Loucy (cell line): ENCODE measurements around the gene AP5B1.

Source experiments
- H2AFZ ChIP-seq: fragments of 200-600 bp; sonication (generic); 2 replicates; pipeline ENCODE4 v1.6.0; 2016; ENCODE audit warnings: antibody characterized with exemption, mild to moderate bottlenecking, low read length, moderate library complexity
- H3F3A ChIP-seq: fragments of 200-600 bp; 2 replicates; pipeline ENCODE4 v1.6.0; 2016; ENCODE audit warnings: antibody characterized with exemption, low read depth, mild to moderate bottlenecking
- H3K27me3 ChIP-seq: fragments of 200-600 bp; sonication (generic); 2 replicates; pipeline ENCODE4 v1.6.1; 2014; ENCODE audit warnings: low read length, mild to moderate bottlenecking; ENCODE audit not compliant: insufficient read depth, poor library complexity, severe bottlenecking
- H3K36me3 ChIP-seq: fragments of 200-600 bp; sonication (generic); 2 replicates; pipeline ENCODE4 v1.6.1; 2016; ENCODE audit warnings: low read length; ENCODE audit not compliant: insufficient read depth
- H3K4me1 ChIP-seq: fragments of 200-600 bp; sonication (generic); 2 replicates; pipeline ENCODE4 v1.5.1; 2014; ENCODE audit warnings: low read length, mild to moderate bottlenecking; ENCODE audit not compliant: insufficient read depth, poor library complexity, severe bottlenecking
- H3K4me2 ChIP-seq: fragments of 200-600 bp; sonication (generic); 2 replicates; pipeline ENCODE4 v1.6.0; 2014; ENCODE audit warnings: antibody characterized with exemption, low read length, low read depth, mild to moderate bottlenecking; ENCODE audit not compliant: poor library complexity, severe bottlenecking
- H3K4me3 ChIP-seq: fragments of 200-600 bp; sonication (generic); 2 replicates; pipeline ENCODE4 v1.5.1; 2014; ENCODE audit warnings: low read length, mild to moderate bottlenecking, mixed read lengths; ENCODE audit not compliant: poor library complexity, severe bottlenecking
- H3K79me2 ChIP-seq: fragments of 200-600 bp; sonication (generic); 2 replicates; pipeline ENCODE4 v1.6.1; 2014; ENCODE audit warnings: low read length; ENCODE audit not compliant: insufficient read depth
- H3K9ac ChIP-seq: fragments of 200-600 bp; sonication (generic); 2 replicates; pipeline ENCODE4 v1.6.0; 2014; ENCODE audit warnings: mild to moderate bottlenecking, low read depth, low read length, moderate library complexity; ENCODE audit not compliant: poor library complexity, severe bottlenecking
- H3K9me2 ChIP-seq: fragments of 200-600 bp; sonication (generic); replicated peaks from 2 replicates; pipeline ENCODE4 v1.6.1; 2016; ENCODE audit warnings: low read depth, low read length, mixed read lengths
- H3K9me3 ChIP-seq: fragments of 200-600 bp; sonication (generic); 2 replicates; pipeline ENCODE4 v1.6.1; 2014; ENCODE audit warnings: mild to moderate bottlenecking, antibody characterized with exemption, low read length, low read depth; ENCODE audit not compliant: insufficient read depth
- H4K20me1 ChIP-seq: fragments of 200-600 bp; sonication (generic); 2 replicates; pipeline ENCODE4 v1.6.0; 2014; ENCODE audit warnings: antibody characterized with exemption, low read length, mild to moderate bottlenecking; ENCODE audit not compliant: insufficient read depth, poor library complexity, severe bottlenecking
- CTCF ChIP-seq: fragments of 200-600 bp; sonication (generic); conservative IDR thresholded peaks from 2 replicates; pipeline ENCODE4 v1.5.1; 2014; ENCODE audit warnings: mild to moderate bottlenecking, antibody characterized with exemption, low read length
- EZH2phosphoT487 ChIP-seq: fragments of 200-600 bp; IDR thresholded peaks from 2 replicates; pipeline ENCODE4 v1.6.1; 2018; ENCODE audit warnings: antibody characterized with exemption, mild to moderate bottlenecking, moderate library complexity, borderline replicate concordance

AP5B1 gene

GRCh38 chr11:65822776-65823528 lies 42.2 kb upstream of the AP5B1 start:
- H3K79me2 ChIP-seq, result no peaks in the 10 kb centered on the region
- no peak overlapping the region for H3K9ac ChIP-seq
- TF ChIP-seq EZH2phosphoT487 (no peak), CTCF (no peak)
- H3F3A ChIP-seq, result no peaks in the 10 kb centered on the region
- no peaks in the 10 kb centered on the region for H3K36me3 ChIP-seq
- no peaks in the 10 kb centered on the region for H3K9me3 ChIP-seq
- no peaks in the 10 kb centered on the region for H4K20me1 ChIP-seq
- H3K4me3 ChIP-seq, result no peak overlapping the region
- no peak overlapping the region for H2AFZ ChIP-seq
- H3K9me2 ChIP-seq, result no peaks in the 10 kb centered on the region
- H3K4me1 ChIP-seq, result no peaks in the 10 kb centered on the region
- no peaks in the 10 kb centered on the region for H3K27me3 ChIP-seq
- H3K4me2 ChIP-seq, result no peak overlapping the region

DNA sequence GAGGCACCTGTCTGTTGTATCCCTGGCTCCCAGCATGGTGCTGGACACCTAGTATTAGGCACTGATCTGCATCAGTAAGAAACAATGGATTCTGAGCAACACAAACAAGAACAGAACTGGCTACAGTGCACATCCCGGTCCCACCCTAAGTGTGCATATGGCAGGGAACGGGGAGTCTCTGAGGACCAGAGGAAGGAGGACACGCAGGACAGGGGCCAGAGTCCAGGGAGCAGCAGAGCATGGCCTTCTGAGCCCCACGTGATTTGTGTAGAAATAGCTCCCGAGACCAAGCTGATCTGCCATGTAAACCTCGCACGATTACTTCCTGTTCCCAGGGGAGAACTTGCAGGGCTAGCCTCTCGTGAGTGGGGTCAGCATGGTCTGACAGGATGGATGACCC lies 40.3 kb upstream of the AP5B1 start:
- Histone ChIP-seq H3K9me2 (no peaks in the 10 kb centered on the region), H3K4me2 (no peak overlapping the region), H2AFZ (no peak overlapping the region), H3K36me3 (no peaks in the 10 kb centered on the region), H3K4me3 (no peak overlapping the region), H3K79me2 (peaks cover 13% of the 10 kb centered on the region; the same call in 1 of the 2 replicates), H3F3A (no peaks in the 10 kb centered on the region), H3K27me3 (no peaks in the 10 kb centered on the region), H4K20me1 (no peaks in the 10 kb centered on the region), H3K4me1 (peaks cover 13% of the 10 kb centered on the region), H3K9me3 (no peaks in the 10 kb centered on the region), H3K9ac (no peak overlapping the region)
- no peak for TF ChIP-seq CTCF
- no peak for TF ChIP-seq EZH2phosphoT487

GRCh38 chr11:65817835-65818680 lies 37.3 kb upstream of the AP5B1 start:
- Histone ChIP-seq H3K4me2 (peak overlapping the region; percentile 87), H3K36me3 (no peaks in the 10 kb centered on the region), H3K79me2 (peaks cover 13% of the 10 kb centered on the region; the same call in 1 of the 2 replicates), H4K20me1 (no peaks in the 10 kb centered on the region), H3K27me3 (no peaks in the 10 kb centered on the region), H3K9ac (peak overlapping the region; percentile 77), H3K4me1 (peaks cover 13% of the 10 kb centered on the region), H3K9me2 (no peaks in the 10 kb centered on the region), H2AFZ (peak overlapping the region; percentile 87), H3K4me3 (peak overlapping the region; percentile 77), H3K9me3 (no peaks in the 10 kb centered on the region), H3F3A (peaks cover 2% of the 10 kb centered on the region; the same call in 1 of the 2 replicates)
- TF ChIP-seq CTCF (peak; percentile 88), EZH2phosphoT487 (no peak)
